HG03442 (cell line): ENCODE results near the gene PLEKHG4B.

Experiments
- ATAC-seq: cut with Tn5 transposase; IDR thresholded peaks from one replicate; pipeline ENCODE4 v1.9.1; 2021; ENCODE audit warnings: mild to moderate bottlenecking, moderate library complexity; ENCODE audit not compliant: unreplicated experiment

The PLEKHG4B gene

DNA sequence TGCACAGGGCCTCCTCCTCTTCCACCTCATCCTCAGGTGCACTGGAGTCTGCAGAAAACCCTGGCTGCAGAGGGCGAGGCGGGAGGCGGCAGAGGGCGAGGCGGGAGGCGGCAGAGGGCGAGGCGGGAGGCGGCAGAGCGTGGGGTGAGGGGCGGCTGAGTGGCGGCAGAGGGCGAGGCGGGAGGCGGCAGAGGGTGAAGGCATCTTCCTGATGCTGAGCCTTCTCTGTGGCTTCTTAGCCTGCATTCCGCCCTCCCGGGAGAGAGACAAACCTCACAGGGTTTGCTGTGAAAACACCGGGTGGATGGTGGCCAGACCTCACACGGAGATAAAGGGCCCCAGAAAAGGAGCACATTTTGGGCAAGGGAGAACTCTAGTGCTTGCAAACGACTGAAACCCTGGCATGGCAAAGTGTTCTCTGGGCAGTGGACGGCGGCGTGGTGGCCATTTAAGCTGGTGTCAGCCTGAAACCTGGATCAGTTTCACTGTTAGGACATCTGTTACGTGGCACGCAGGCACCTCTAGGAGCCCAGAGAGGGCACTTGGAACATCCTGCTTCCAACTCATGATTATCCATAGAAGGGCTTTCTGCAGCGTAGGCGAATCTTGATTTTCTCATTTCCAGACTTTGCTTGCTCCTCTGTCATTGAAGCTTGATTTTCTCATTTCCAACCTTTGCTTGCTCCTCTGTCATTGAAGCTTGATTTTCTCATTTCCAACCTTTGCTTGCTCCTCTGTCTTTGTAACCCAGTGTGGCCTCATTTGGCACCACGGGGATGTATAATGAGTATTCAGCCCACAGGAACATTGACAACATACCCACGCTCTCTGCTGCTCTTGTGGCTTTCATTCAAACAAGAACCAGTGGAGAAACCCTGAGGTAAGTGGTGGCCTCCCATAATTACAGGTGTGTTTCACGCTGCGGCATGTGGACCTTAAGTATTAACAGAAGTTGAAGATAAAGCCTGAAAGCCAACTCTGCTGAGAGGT, 16.3 kb upstream of the PLEKHG4B start:
- ATAC-seq, result no peak

DNA sequence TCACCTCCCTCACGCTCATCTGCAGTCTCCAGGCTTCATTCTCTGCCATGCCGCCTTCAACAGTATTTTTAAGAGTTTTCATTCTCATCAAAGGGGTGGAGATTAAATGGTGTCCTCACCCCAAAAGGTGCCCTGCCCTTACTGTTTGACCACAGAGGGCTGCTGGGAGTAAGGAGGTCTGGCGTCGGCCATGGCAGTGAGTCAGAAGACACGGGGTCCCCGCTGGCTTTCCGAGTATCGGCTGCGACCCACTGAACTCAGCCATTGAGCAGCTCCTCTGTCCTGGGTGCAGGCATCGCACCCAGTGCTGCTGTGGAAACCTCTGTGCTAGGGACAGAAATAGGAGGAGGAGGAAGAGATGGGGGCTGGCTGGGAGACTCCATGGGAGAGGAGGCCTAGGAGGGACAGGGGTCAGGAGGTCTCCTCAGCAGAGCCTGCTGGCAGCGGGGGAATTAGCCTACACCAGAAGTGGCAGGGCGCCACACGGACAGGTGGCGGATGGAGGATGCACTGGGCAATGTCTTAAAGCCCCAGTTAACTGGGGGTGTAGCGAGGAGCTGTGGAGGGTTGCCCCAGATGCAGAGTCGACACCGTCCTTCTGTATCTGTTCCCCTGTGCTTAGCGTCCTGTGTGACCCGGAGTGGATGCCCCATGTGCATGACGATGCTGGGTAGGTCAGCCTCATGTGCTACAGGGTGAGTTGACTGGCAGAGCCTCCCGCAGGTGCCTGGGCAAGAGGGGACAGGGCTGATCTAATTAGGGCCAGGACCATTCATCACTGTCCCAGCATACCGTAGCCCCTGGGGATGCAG, 15.4 kb upstream of the PLEKHG4B start:
- ATAC-seq, result no peak

DNA sequence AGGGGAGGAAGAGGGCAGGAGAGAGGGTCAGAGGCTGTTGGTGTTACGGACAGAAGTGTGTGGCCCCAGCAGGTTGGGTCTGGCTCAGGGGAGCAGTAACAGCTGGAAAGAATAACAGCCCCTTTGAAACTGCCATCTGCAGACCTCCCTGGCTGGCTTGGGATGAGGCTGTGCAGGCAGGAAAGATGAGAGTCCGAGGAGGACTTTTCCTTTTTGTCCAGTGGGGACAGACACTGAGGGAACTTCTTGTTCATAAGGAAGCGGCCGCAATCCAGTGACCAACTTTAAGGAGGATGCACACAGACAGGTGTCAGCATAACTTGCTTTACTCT, 14.8 kb upstream of the PLEKHG4B start:
- ATAC-seq, result no peak

DNA sequence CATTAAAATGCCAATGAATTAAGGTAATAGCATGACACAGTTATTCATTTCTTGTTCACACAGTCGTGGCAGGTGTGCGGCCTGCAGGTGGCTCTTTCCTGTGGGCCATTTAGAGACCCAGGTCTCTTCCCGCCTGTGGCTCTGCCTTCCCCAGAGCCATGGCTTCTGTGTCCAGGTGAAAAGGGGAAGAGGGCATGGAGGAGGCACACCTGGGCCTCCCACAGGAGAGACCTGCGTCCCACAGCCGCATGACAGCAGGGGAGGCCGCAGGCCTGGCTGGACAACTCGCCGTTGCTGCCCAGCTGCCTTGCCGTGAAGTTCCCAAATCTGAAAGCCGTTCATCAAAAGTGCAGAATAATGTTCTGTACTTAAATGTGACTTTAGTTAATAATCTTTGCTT, 14.4 kb upstream of the PLEKHG4B start:
- ATAC-seq, result no peak

DNA sequence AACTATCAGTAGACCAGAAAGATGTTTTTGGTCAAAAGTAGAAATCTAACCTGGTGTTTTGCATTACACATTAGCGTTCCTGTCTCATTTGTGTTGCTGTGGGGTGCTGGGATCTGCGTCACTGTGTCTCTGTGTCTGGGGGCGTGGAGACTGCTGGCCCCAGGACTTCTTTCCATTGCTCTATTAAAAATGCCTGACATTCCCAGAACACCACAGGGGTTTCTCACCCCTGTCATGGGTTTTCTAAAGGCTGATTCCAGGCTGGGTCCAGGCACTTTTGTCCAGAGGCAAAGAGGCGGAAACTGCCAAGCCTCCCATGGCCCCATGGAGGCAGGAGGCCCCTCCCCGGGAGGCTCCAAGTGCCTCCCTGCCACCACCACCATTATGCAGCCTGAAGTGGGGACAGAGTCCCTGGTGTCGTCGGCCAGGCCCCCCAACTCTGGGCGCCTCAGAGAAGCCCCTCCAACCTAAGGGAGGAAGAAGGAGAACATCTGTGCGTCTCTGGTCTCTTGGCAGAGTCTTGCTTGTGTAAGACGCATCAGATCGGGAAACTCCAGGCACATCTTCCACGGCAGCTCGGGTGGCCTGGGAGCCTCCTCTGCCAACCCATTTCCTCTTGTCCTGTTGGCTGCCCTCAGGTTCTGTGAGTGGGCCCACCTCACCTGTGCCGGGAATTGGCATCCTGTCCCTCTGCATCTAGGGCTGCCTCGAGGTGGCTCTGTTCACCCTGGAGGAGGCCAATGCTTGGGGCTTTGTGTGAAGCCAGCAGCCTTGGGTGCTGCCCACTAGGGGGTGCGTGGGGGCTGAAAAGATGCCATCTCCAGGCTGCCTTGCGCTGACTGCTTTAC, 13.8 kb upstream of the PLEKHG4B start:
- no peak for ATAC-seq

DNA sequence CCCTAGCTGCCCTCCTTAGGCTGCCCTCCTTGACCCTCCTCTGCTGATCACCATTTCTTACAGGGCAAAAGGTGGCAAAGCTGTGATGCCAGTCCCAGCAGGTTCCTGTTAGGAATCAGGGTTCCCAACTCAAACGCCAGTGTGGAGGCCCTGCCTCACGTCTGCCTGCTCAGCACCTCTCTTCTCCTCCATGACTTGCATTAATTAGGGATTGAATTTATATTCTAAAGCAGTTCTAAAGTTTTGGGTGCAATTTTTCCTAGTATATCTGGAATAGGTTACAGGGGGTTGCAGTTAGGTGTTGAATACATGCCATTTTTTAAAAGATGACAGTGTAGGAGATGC, 13.2 kb upstream of the PLEKHG4B start:
- ATAC-seq, result no peak

DNA sequence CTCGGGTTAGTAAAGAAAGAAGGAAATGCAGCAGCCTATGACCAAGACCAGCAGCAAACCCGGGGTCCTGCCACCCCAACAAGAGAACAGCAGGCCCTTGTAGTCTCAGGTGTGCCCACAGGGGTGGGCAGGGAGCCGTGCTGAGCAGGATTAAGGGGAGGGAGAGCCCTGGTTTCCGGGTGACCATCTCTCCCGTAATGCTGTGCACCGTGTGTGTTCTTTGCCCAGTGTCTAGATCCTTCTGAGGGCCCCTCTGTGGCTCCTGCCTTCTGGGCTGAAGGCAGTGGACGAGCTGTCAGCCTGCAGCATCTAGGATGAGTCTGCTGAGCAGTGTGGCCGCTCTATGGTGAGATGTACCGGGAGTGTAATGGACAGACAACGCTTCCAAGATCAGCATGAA, 12.7 kb upstream of the PLEKHG4B start:
- ATAC-seq, result no peak

DNA sequence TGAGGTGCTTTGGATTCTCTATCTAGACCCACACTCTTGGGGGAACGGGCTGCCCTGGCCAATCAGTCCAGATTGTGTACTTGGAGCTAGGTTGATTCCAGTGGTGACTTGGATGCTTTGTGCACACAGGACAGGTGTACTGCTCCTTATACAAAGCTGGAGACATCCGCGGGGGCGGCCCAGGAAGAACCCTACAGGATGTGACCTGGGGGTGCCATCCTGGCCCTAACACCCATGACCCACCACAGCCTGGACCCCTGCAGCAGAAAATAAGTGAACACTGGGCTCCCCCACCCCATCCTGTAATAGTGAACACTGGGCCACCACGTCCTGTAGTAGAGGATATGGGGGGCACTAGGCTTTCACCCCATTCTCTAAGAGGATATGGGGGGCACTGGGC, 12.1 kb upstream of the PLEKHG4B start:
- ATAC-seq, result no peak

DNA sequence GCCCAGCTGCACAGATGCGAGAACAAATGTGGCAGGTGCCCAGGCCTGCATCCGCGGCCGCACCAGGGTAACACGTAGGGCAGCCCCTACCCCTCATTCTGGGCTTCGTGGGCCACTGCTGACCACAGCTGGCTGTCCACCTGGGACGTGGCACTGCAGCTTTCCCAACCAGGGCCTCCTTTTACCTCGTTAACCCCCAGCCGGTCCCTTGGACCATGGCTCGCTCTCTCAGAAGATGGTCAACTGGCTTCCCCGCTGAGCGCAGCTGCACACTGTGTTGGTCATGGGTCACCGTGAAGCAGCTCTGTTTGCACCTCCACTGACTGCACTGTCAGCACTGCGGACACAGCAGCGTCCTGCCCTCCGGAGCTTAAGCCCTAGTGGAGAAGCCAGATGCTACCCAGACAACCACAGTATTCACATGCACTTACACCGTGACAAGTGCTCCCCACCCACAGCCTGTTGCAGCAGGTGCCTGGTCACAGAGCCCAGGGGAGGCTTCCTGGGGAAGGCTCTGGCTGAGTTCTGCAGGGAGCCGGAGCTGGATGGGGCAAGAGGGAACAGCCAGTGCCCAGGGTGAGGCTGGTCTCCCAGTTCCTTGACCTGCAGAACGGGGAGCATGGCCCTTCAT, 10.5 kb upstream of the PLEKHG4B start:
- ATAC-seq, result no peak

DNA sequence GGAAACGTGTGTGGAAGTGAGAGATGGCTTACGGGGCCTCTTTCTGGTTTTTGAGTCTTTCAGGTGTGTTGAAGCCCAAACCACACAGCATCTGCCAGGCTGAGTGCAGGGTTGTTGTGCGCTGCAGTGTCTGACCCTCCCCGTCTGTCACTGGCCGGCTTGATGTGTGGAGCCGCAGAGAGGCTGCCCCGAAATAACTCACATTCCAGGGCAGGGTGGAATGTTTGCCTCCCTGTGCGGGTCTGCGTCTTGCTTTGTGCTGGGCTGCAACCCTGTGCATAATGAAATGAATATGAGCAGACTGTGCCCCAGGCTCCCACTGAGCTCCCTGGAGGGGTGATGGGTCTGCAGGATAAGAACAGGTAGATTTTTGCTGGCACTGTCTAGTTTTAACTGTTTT, 9.9 kb upstream of the PLEKHG4B start:
- ATAC-seq, result no peak

DNA sequence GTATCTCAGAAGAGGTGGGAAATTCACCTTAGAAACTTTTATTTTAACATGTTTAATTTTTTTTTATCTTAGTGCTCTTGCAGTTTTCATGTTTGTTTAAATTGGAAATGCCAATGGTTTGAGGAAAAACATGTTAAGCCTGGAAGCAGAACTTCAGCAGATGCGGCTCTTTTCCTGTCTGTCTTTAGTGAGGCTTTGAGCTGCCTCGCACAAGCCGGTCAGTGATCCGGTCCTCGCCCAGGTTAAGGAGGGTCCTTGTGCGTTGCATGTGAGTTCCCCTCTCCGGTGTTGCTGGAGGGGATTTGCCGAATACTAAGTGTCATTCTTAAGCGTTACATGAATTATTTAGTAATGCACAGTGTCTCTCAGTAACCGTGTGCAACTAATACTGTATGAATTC, 9.4 kb upstream of the PLEKHG4B start:
- ATAC-seq, result no peak

DNA sequence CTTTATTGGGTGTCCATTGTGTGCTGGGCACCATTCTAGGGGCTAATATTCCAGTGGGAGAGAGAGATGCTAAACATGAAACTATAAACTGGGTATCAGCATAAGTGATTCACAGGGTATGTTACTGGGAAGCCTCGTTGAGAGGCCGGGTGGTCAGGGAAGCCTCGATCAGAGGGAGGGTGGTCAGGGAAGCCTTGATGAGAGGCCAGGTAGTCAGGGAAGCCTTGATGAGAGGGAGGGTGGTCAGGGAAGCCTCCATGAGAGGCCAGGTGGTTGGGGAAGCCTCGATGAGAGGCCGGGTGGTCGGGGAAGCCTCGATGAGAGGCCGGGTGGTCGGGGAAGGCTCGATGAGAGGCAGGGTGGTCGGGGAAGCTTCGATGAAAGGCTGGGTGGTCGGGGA, 8.9 kb upstream of the PLEKHG4B start:
- ATAC-seq, result no peak

DNA sequence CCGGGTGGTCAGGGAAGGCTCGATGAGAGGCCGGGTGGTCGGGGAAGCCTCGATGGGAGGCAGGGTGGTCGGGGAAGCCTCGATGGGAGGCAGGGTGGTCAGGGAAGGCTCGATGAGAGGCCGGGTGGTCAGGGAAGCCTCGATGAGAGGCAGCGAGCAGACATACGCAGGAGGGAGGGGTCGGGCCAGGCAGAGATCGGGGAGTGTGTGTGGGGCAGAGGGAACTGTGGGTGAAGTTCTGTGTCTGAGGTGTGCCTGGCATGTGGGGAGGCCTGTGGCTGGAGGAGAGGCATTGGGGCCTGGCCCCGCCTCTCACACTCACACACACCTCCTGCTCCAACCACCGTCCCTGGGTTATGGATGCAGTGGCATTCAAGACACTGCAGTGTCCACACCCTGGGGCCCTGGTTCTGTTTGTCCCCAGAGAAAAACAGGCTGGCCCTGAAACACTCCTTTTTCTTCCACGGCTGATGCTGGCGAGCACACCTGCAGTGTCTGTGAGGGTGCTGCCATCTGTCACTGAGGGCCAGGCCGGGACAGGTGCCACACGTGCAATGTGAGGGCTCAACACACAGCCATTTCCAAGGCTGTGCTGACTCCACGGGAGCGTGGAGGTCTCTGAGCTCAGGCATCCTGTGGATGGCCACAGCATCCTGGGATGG, 6.5 kb upstream of the PLEKHG4B start:
- no peak for ATAC-seq

DNA sequence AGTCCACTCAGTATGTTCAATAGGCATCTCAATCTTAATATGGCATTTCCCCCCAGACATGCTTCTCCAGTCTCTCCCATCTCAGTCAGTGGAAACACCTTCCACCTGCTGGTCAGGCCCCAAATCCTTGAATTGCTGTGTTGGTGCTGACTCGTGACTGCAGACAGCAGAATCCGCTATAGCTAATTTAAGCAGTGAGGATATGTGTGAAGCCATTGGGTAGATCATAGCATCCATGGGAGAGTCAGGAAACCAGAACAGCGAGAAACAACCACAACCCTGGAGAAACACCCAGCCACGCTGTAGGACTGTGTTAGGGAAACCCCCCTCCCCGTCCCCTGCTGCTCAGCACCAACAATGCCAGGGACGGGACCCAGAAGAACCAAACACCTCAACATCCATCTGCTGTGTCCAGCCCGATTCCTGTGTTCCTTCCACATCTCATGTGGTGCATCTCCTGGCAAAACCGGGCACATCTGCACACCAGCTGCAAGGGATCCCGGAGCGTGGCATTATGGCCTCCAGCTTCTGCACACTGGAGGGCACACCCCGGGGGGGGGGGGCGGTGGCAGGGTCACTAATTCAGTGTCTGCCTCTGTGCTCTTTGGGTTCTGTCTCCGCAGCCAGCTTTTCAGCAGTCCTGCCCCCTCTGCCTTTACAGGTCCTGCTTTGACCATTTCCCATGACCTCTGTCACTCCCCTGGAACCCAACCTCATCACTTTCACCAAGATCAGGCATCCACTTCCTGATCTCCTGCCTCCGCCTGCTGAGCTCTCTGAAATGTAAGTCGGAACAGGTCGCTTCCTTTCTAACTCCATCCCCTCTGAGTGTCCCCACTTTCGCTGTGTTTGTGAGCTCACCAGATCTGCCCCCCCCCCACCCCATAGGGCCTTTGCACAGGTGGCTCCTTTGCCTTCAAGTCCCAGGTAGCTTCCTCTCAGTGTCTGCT, 2.4 kb upstream of the PLEKHG4B start:
- ATAC-seq, result no peak

DNA sequence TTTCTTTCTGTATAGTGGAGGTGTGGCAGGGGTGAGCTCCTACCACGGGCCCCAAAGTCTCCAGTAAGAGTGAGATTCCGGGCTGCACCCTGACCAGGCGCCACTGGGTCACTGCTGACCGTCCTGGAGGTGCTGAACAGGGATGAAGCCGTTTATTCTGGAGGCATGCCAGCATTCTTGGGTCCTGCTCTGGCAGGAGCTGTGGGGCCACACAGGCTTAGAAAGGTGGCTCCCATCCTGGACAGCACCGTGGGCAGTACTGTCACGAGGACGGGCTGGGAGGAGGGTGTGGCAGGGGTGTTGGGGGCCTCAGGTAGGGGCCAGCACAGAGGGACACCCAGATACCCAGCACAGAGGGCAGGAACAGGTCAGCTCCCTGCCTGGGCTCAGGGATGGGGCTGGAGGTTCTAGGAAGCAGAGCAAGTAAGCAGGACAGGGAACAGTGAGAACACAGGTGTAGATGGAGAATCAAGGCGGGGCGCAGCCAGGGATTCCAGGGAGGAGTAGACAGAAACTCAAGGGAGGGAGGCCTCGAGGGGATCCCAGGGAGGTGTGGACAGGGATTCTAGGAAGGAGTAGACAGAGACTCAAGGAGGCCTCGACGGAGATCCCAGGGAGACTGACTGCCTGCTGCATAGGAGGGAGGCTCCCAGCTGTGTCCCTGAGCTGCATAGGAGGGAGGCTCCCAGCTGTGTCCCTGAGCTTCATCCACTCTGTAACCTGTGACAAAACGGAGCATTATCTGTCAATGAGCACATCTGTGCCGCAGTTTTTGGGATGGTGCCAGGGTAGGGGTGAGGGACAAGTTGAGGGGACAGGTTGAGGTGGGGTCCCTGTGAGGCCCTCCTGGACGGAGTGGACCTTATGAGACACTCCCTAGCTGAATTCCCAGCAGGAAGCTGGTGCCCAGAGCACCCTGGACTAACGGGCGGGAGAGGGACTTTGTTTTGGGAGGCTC, 1.1 kb upstream of the PLEKHG4B start:
- no peak for ATAC-seq

DNA sequence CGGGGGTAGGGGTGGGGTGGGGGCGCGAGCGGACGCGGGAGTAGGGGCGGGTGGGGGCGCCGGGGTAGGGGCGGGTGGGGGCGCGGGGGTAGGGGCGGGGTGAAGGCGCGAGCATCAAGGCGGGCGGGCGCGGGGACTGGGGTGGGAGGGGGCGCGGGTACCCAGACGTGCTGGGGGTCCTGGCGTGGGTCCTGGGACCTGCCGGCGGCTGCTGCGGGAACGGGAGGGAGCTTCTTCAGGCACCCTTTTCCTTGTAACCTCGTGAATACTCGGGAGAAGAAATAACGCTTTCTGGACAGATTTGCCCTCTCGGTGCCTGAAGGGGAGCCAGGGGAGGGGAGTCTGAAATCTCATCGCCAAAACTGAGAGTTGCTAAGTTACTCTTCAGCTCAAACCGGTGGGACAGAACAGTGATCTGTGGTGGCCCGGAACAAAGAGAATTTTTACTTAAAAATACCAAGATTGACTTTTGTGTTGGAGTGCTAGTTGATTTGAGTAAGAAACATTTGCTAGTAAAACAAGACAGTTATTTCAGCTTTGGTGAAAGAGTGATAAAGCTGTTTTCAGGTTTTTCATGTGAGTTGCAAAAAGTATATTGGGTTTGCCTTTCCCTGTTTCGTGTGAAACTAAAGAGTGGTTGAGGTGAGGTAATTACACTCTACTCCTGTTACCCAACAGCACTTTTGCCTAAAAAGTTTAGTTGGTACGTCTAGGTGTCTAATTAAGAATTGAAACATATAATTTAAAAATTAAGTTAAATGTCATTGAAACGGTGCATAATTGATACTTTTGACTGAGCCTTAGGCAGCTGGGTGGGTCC, 643 bp downstream of the PLEKHG4B start:
- ATAC-seq, result no peak
